ENCODE results near the gene CLSTN2. TPM values are rescaled to one million over a fixed set of nuclear protein-coding genes. Genes with fewer than 3 reads are reported as not detected.

CLSTN2 gene
- total and polyA plus RNA-seq, 2 experiments from 2014 or later: 23.0 to 27.0 TPM

DNA sequence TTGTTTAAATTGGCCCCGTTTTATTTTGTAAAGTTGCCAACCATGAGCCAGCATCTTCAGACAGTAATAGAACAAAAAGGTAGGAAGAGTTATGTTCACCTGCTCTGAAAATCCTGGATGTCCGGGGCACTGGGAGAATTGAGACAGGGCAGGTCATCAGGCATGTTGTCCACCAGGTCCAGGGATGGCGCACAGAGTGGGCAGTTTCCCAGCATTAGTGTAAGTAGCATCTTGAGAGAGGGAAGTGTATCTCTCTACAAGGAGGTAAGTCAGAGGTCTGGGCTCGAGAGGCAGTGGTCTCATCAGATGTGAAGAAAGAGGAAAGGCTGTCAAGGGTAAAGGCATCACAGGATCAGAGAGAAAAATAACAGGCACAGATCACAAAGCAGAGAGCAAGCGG lies 339.4 kb downstream of the CLSTN2 start:
- no peak for DNase-seq (ENCODE audit: low spot score)
- no peak overlapping the region for H3K4me3 ChIP-seq
- no peaks in the 10 kb centered on the region for H3K4me1 ChIP-seq (ENCODE audit: insufficient read depth)
- H3K79me2 ChIP-seq: no peaks in the 10 kb centered on the region
- no peak overlapping the region for H3K27ac ChIP-seq
- WGBS (ENCODE audit: low lambda C conversion rate, missing lambda C conversion rate): 91% methylated on average over 5 of the region's 5 CpGs
- no peaks in the 10 kb centered on the region for H3K9me2 ChIP-seq (replicated peaks; ENCODE audit: insufficient read depth)
- no peak overlapping the region for H2AFZ ChIP-seq
- H4K20me1 ChIP-seq (ENCODE audit: insufficient read depth, poor library complexity, severe bottlenecking): no peaks in the 10 kb centered on the region
- H3K4me2 ChIP-seq: no peak overlapping the region
- no peaks in the 10 kb centered on the region for H3K9me3 ChIP-seq (ENCODE audit: low read depth)
- H3K27me3 ChIP-seq: no peaks in the 10 kb centered on the region
- H3K36me3 ChIP-seq (replicated peaks; ENCODE audit: insufficient read depth, low read depth): no peaks in the 10 kb centered on the region
- TF ChIP-seq EZH2 (IDR thresholded peaks at IDR 0.05; ENCODE audit: borderline replicate concordance): no peak
- TF ChIP-seq CTCF (IDR thresholded peaks at IDR 0.05; ENCODE audit: poor library complexity): no peak
- TF ChIP-seq EZH2phosphoT487 (IDR thresholded peaks at IDR 0.05; ENCODE audit: low read depth, severe bottlenecking, unreplicated experiment): no peak

- no peaks in the 10 kb centered on the region for H3K27me3 ChIP-seq
- H4K20me1 ChIP-seq (ENCODE audit: insufficient read depth, poor library complexity, severe bottlenecking): no peaks in the 10 kb centered on the region
- no peak overlapping the region for H3K27ac ChIP-seq
- H2AFZ ChIP-seq: no peak overlapping the region
- peak; percentile 50 for TF ChIP-seq CTCF (IDR thresholded peaks at IDR 0.05; ENCODE audit: poor library complexity)
- no peak for TF ChIP-seq EZH2 (IDR thresholded peaks at IDR 0.05; ENCODE audit: borderline replicate concordance)
- no peak overlapping the region for H3K4me2 ChIP-seq
- H3K9me2 ChIP-seq (replicated peaks; ENCODE audit: insufficient read depth): no peaks in the 10 kb centered on the region
- no peaks in the 10 kb centered on the region for H3K36me3 ChIP-seq (replicated peaks; ENCODE audit: insufficient read depth, low read depth)
- 46% methylated on average over 3 of the region's 3 CpGs for WGBS (ENCODE audit: low lambda C conversion rate, missing lambda C conversion rate)
- H3K4me3 ChIP-seq: no peak overlapping the region
- H3K9me3 ChIP-seq (ENCODE audit: low read depth): no peaks in the 10 kb centered on the region
- peak; percentile 54 for DNase-seq (ENCODE audit: low spot score)
- H3K79me2 ChIP-seq: no peaks in the 10 kb centered on the region
- H3K4me1 ChIP-seq (ENCODE audit: insufficient read depth): no peaks in the 10 kb centered on the region
These were observed 341.7 kb downstream of the CLSTN2 start for GRCh38 chr3:140276703-140277102.

- Histone ChIP-seq H2AFZ (no peak overlapping the region), H3K9me2 (replicated peaks; ENCODE audit: insufficient read depth) (no peaks in the 10 kb centered on the region), H3K4me1 (ENCODE audit: insufficient read depth) (no peaks in the 10 kb centered on the region), H4K20me1 (ENCODE audit: insufficient read depth, poor library complexity, severe bottlenecking) (no peaks in the 10 kb centered on the region), H3K9me3 (ENCODE audit: low read depth) (no peaks in the 10 kb centered on the region), H3K79me2 (no peaks in the 10 kb centered on the region), H3K36me3 (replicated peaks; ENCODE audit: insufficient read depth, low read depth) (no peaks in the 10 kb centered on the region), H3K4me3 (no peak overlapping the region), H3K27me3 (no peaks in the 10 kb centered on the region), H3K4me2 (no peak overlapping the region), H3K27ac (no peak overlapping the region)
- TF ChIP-seq EZH2phosphoT487 (IDR thresholded peaks at IDR 0.05; ENCODE audit: low read depth, severe bottlenecking, unreplicated experiment) (no peak), CTCF (IDR thresholded peaks at IDR 0.05; ENCODE audit: poor library complexity) (no peak), EZH2 (IDR thresholded peaks at IDR 0.05; ENCODE audit: borderline replicate concordance) (no peak)
- WGBS (ENCODE audit: low lambda C conversion rate, missing lambda C conversion rate): 87% methylated on average over 4 of the region's 4 CpGs
- DNase-seq (ENCODE audit: low spot score): no peak
These were observed 342.9 kb downstream of the CLSTN2 start for GRCh38 chr3:140277886-140278285.

DNA sequence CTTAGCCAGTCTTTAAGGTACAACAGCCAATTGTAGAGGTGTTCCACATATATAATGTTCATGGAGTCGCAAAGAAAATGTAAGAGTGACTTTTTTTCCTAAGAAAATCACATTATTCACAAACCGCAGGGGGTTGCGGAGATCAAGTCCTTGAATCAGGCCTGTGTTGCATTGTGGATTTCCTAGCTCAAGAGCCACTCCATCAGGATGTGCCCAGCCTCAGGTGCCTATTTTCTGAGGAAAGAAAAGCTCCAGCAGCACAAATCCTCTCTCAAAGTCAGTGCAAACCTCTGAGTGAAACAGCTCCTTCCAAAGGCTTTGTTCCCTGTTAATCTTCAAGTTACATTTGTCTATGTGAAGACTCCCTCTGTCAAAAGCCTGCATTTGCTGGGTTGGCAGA lies 349.4 kb downstream of the CLSTN2 start:
- H3K4me1 ChIP-seq (ENCODE audit: insufficient read depth): no peaks in the 10 kb centered on the region
- H4K20me1 ChIP-seq (ENCODE audit: insufficient read depth, poor library complexity, severe bottlenecking): no peaks in the 10 kb centered on the region
- no peak overlapping the region for H2AFZ ChIP-seq
- no peak overlapping the region for H3K4me2 ChIP-seq
- no peaks in the 10 kb centered on the region for H3K27me3 ChIP-seq
- TF ChIP-seq EZH2 (IDR thresholded peaks at IDR 0.05; ENCODE audit: borderline replicate concordance): no peak
- no peak for TF ChIP-seq CTCF (IDR thresholded peaks at IDR 0.05; ENCODE audit: poor library complexity)
- no peak for TF ChIP-seq EZH2phosphoT487 (IDR thresholded peaks at IDR 0.05; ENCODE audit: low read depth, severe bottlenecking, unreplicated experiment)
- no peak for DNase-seq (ENCODE audit: low spot score)
- H3K79me2 ChIP-seq: no peaks in the 10 kb centered on the region
- H3K27ac ChIP-seq: no peak overlapping the region
- no peaks in the 10 kb centered on the region for H3K9me2 ChIP-seq (replicated peaks; ENCODE audit: insufficient read depth)
- no peaks in the 10 kb centered on the region for H3K36me3 ChIP-seq (replicated peaks; ENCODE audit: insufficient read depth, low read depth)
- no peak overlapping the region for H3K4me3 ChIP-seq
- 91% methylated on average over 3 of the region's 3 CpGs for WGBS (ENCODE audit: low lambda C conversion rate, missing lambda C conversion rate)
- H3K9me3 ChIP-seq (ENCODE audit: low read depth): no peaks in the 10 kb centered on the region

All from hepatocyte (in vitro differentiated cells).